GM21786 (cell line): ENCODE measurements around the gene MMP19.
"Not testable (repeated sequence)": the region's sequence is repeated elsewhere in the genome, so short reads cannot be mapped to it uniquely, and the experiment has no call there.

Experiments
- ATAC-seq: cut with Tn5 transposase; IDR thresholded peaks from one replicate; pipeline ENCODE4 v1.9.1; 2021; ENCODE audit not compliant: unreplicated experiment

Gene MMP19

GRCh38 chr12:55842681-55843429, at the start of gene MMP19:
TSS of gene MMP19 (minus strand) at chr12:55842936. CDS start at chr12:55842830, 106 bp downstream.
- no peak for ATAC-seq

- ATAC-seq, result no peak
Measured at GRCh38 chr12:55891310-55891709, 48.6 kb upstream of the MMP19 start.

GRCh38 chr12:55885113-55885512, 42.4 kb upstream of the MMP19 start:
- ATAC-seq, result no peak

- no peak for ATAC-seq
Measured at GRCh38 chr12:55877824-55878223, 35.1 kb upstream of the MMP19 start.

- ATAC-seq, result no peak
Measured at GRCh38 chr12:55875704-55876467, 33.1 kb upstream of the MMP19 start.

- ATAC-seq, result no peak
Measured at GRCh38 chr12:55874443-55874842, 31.7 kb upstream of the MMP19 start.

- ATAC-seq, result not testable (repeated sequence)
Measured at GRCh38 chr12:55866454-55867004, 23.8 kb upstream of the MMP19 start.

GRCh38 chr12:55865327-55865726, 22.6 kb upstream of the MMP19 start:
- no peak for ATAC-seq

- not testable (repeated sequence) for ATAC-seq
Measured at GRCh38 chr12:55862931-55863330, 20.2 kb upstream of the MMP19 start.

GRCh38 chr12:55862286-55862685, 19.6 kb upstream of the MMP19 start:
- ATAC-seq, result no peak

- no peak for ATAC-seq
Measured at GRCh38 chr12:55861871-55862270, 19.1 kb upstream of the MMP19 start.

- no peak for ATAC-seq
Measured at GRCh38 chr12:55861396-55861795, 18.7 kb upstream of the MMP19 start.

GRCh38 chr12:55852740-55853139, 10.0 kb upstream of the MMP19 start:
- ATAC-seq, result no peak

GRCh38 chr12:55850893-55851292, 8.2 kb upstream of the MMP19 start:
- ATAC-seq, result no peak

GRCh38 chr12:55850401-55850800, 7.7 kb upstream of the MMP19 start:
- no peak for ATAC-seq

GRCh38 chr12:55849616-55850343, 7.0 kb upstream of the MMP19 start:
- no peak for ATAC-seq

GRCh38 chr12:55847603-55848291, 5.0 kb upstream of the MMP19 start:
- no peak for ATAC-seq

GRCh38 chr12:55847033-55847432, 4.3 kb upstream of the MMP19 start:
- no peak for ATAC-seq

GRCh38 chr12:55845785-55846496, 3.2 kb upstream of the MMP19 start:
- no peak for ATAC-seq

GRCh38 chr12:55845361-55845760, 2.6 kb upstream of the MMP19 start:
- ATAC-seq, result no peak
